ENCODE measurements around the gene COPS9.

- no peak for TF ChIP-seq POLR2A (IDR thresholded peaks at IDR 0.05; ENCODE audit: low read depth, low read length)
- TF ChIP-seq SPI1 (IDR thresholded peaks at IDR 0.05; ENCODE audit: low read depth, low read length): no peak
- TF ChIP-seq TAF1 (IDR thresholded peaks at IDR 0.05; ENCODE audit: low read depth, low read length): no peak
- no peak for TF ChIP-seq POLR2AphosphoS5 (IDR thresholded peaks at IDR 0.05; ENCODE audit: low read depth, low read length)
- no peak for TF ChIP-seq POU2F2 (IDR thresholded peaks at IDR 0.05; ENCODE audit: low read depth, low read length)
- TF ChIP-seq PAX5 (IDR thresholded peaks at IDR 0.05; ENCODE audit: insufficient read depth, low read length, severe bottlenecking): no peak
Observed at GRCh38 chr2:240142859-240143258, 6.8 kb upstream of the COPS9 start.
